K562 (cell line): ENCODE data around the gene DUS3L. TPM values are rescaled to one million over a fixed set of nuclear protein-coding genes. Genes with fewer than 3 reads are reported as not detected.

Source experiments
- ARID3A ChIP-seq: IDR thresholded peaks from 2 replicates; pipeline ENCODE4 v1.6.1; 2012; ENCODE audit warnings: low read depth, low read length, improper control_type of control experiment, borderline replicate concordance
- BCL6 ChIP-seq: fragments of 250-450 bp; sonication (Bioruptor Pico); IDR thresholded peaks from 2 replicates; pipeline ENCODE4 v1.4.0; 2020
- BRF2 ChIP-seq: IDR thresholded peaks from 3 replicates; pipeline ENCODE4 v1.6.1; 2011; ENCODE audit warnings: borderline replicate concordance, mild to moderate bottlenecking; ENCODE audit not compliant: insufficient read length, insufficient read depth
- COPS2 ChIP-seq: fragments of 450-650 bp; conservative IDR thresholded peaks from 2 replicates; pipeline ENCODE4 v1.6.1; 2016; ENCODE audit warnings: mild to moderate bottlenecking, moderate library complexity
- HDAC8 ChIP-seq: fragments of 450-650 bp; IDR thresholded peaks from 2 replicates; pipeline ENCODE4 v1.6.1; 2016; ENCODE audit warnings: mild to moderate bottlenecking, missing genetic modification characterization, moderate library complexity, missing compliant biosample characterization
- NFIX ChIP-seq: fragments of 250-450 bp; sonication (Bioruptor Pico); IDR thresholded peaks from 2 replicates; pipeline ENCODE4 v1.4.0; 2020; ENCODE audit warnings: low read depth, mild to moderate bottlenecking, moderate library complexity
- NKRF ChIP-seq: fragments of 450-650 bp; IDR thresholded peaks from 2 replicates; pipeline ENCODE4 v1.6.1; 2016; ENCODE audit warnings: borderline replicate concordance
- POLR3G ChIP-seq: IDR thresholded peaks from 2 replicates; pipeline ENCODE4 v1.6.1; 2011; ENCODE audit not compliant: insufficient read length, insufficient replicate concordance; ENCODE audit errors: extremely low read depth
- SMARCA4 ChIP-seq: fragments of 450-650 bp; IDR thresholded peaks from 2 replicates; pipeline ENCODE4 v1.6.1; 2016
- SMARCE1 ChIP-seq: fragments of 450-650 bp; IDR thresholded peaks from 2 replicates; pipeline ENCODE4 v1.7.1; 2016; ENCODE audit warnings: mild to moderate bottlenecking
- SMC3 ChIP-seq: conservative IDR thresholded peaks from 2 replicates; pipeline ENCODE4 v1.6.1; 2011; ENCODE audit warnings: low read depth, low read length, improper control_type of control experiment; ENCODE audit not compliant: insufficient read depth
- TAF9B ChIP-seq: fragments of 450-650 bp; IDR thresholded peaks from 2 replicates; pipeline ENCODE4 v1.6.1; 2018; ENCODE audit warnings: mild to moderate bottlenecking; ENCODE audit not compliant: partially characterized antibody
- TCFL5 ChIP-seq: fragments of 250-450 bp; sonication (Bioruptor Pico); conservative IDR thresholded peaks from 2 replicates; pipeline ENCODE4 v1.6.1; 2021; ENCODE audit warnings: mild to moderate bottlenecking, moderate library complexity, matching md5 sums
- TFAP4 ChIP-seq: sonication (generic); formaldehyde crosslinking; IDR thresholded peaks from 2 replicates; pipeline ENCODE4 v1.8.0; 2022; ENCODE audit warnings: missing genetic modification reagents, mild to moderate bottlenecking, moderate library complexity, borderline replicate concordance
- ZBTB7A ChIP-seq: IDR thresholded peaks from 2 replicates; pipeline ENCODE4 v1.6.1; 2011; ENCODE audit warnings: low read depth, mild to moderate bottlenecking, low read length, moderate library complexity, borderline replicate concordance; ENCODE audit not compliant: control insufficient read depth
- ZC3H8 ChIP-seq: fragments of 450-650 bp; IDR thresholded peaks from 2 replicates; pipeline ENCODE4 v1.6.1; 2017
- ZNF212 ChIP-seq: fragments of 450-650 bp; formaldehyde crosslinking; IDR thresholded peaks from 2 replicates; pipeline ENCODE4 v1.4.0; 2020; ENCODE audit warnings: mild to moderate bottlenecking
- polyA plus RNA-seq, 8 experiments: library from polyadenylated mRNA; depleted of rRNA in 4 of 8; stranded (reverse) in 5 of 8; unstranded in 3 of 8; fragments of >200 nt; fragmentation: Nextera tagmentation in 2 of 8; fragmentation: Illumina TruSeq in 1 of 8; extraction: Ambion mirVana in 2 of 8; extraction: Trizol in 1 of 8; gene quantifications; 2 replicates each; pipeline versions ENCODE4 v1.2.1 to v1.2.3, GENCODE V29; 2011 to 2014; ENCODE audit warnings: inconsistent platforms in 1 of 8, missing spikeins in 1 of 8
- total RNA-seq, 7 experiments: library from RNA; depleted of rRNA in 6 of 7; stranded (reverse); fragments of >200 nt in 6 of 7; fragmentation: Illumina TruSeq in 2 of 7; extraction: Trizol in 2 of 7; gene quantifications; 2 replicates each; pipeline versions ENCODE4 v1.2.1 to v1.2.3, GENCODE V29; 2011 to 2021; ENCODE audit warnings: low replicate concordance in 1 of 7
- TF ChIP-seq, protein P1 (sequence below): IDR thresholded peaks from 3 replicates; pipeline ENCODE4 v1.6.1; 2011; ENCODE audit warnings: borderline replicate concordance, mild to moderate bottlenecking, moderate library complexity; ENCODE audit not compliant: insufficient read length; ENCODE audit errors: extremely low read depth

DUS3L gene
- total and polyA plus RNA-seq, 9 of the 15 experiments (the other 6 are each of a cell fraction or from before 2014, with no cell fraction given) = 1.7 to 102 (median 77.5) TPM

DNA sequence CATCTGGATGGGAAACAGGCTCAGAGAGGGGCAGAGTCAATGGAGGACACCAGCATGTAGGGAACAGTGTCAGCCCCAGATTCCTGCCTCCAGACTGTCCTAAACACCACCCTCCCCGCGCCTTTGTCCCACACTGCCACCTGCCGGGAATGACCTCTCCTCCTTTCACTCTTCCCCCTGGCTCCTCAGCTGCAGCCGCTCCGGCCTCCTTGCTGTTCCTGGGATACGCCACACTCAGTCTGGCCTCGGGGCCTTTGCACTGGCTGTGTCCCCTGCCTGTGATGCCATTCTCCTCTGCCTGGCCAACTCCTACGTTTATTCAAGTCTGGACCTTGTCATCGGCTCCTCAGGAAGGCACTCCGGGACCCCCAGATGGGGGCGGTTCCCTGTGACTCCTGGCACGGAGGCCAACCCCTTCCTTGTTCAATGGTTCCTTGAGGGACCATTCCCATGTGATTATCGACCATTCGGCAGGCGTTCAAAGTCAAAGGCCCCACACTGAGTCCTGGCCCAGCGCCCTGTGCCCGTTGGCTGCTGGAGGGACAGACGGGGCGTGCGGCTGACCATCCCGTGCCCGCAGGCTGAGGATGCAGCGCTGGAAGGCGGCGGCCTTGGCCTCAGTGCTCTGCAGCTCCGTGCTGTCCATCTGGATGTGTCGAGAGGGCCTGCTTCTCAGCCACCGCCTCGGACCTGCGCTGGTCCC is 32.8 kb upstream of the DUS3L start (continued):
- TF ChIP-seq, protein P1, sequence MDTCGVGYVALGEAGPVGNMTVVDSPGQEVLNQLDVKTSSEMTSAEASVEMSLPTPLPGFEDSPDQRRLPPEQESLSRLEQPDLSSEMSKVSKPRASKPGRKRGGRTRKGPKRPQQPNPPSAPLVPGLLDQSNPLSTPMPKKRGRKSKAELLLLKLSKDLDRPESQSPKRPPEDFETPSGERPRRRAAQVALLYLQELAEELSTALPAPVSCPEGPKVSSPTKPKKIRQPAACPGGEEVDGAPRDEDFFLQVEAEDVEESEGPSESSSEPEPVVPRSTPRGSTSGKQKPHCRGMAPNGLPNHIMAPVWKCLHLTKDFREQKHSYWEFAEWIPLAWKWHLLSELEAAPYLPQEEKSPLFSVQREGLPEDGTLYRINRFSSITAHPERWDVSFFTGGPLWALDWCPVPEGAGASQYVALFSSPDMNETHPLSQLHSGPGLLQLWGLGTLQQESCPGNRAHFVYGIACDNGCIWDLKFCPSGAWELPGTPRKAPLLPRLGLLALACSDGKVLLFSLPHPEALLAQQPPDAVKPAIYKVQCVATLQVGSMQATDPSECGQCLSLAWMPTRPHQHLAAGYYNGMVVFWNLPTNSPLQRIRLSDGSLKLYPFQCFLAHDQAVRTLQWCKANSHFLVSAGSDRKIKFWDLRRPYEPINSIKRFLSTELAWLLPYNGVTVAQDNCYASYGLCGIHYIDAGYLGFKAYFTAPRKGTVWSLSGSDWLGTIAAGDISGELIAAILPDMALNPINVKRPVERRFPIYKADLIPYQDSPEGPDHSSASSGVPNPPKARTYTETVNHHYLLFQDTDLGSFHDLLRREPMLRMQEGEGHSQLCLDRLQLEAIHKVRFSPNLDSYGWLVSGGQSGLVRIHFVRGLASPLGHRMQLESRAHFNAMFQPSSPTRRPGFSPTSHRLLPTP = no peak
- TF ChIP-seq TAF9B (no peak), POLR3G (no peak), SMARCE1 (peak; percentile 55), ZNF212 (CRISPR knock-in tag) (no peak), NFIX (no peak), BRF2 (no peak), NKRF (no peak), COPS2 (no peak), ZBTB7A (no peak), ZC3H8 (no peak), ARID3A (no peak), HDAC8 (tag) (no peak), SMC3 (peak; percentile 47; the same call in 1 of the 2 replicates), TFAP4 (no peak), TCFL5 (CRISPR knock-in tag) (no peak), BCL6 (CRISPR knock-in tag) (no peak), SMARCA4 (peak; percentile 45; the same call in 1 of the 2 replicates)
